ENCODE measurements around the gene OR8S1.

- TF ChIP-seq CTCF (IDR thresholded peaks at IDR 0.05): no peak
- TF ChIP-seq POLR2AphosphoS5 (IDR thresholded peaks at IDR 0.05; ENCODE audit: low read depth, low read length): no peak
- no peak for TF ChIP-seq TCF7L2 (IDR thresholded peaks at IDR 0.05; ENCODE audit: low read depth, low read length)
These were observed 2.6 kb downstream of the OR8S1 start for GRCh38 chr12:48527891-48528670.
